Endodermal cell (in vitro differentiated cells): ENCODE data around the gene CLHC1. TPM values are rescaled to one million over a fixed set of nuclear protein-coding genes. Genes with fewer than 3 reads are reported as not detected.

Experiments used
- DNase-seq: peaks from one replicate; pipeline ENCODE4 v3.0.0-alpha.2; 2017
- H3K27ac ChIP-seq: 2 replicates; pipeline ENCODE4 v1.5.1; 2013; ENCODE audit warnings: mild to moderate bottlenecking, low read depth, low read length, moderate library complexity
- H3K27me3 ChIP-seq: 2 replicates; pipeline ENCODE4 v1.6.1; 2013; ENCODE audit warnings: mild to moderate bottlenecking, low read length, moderate library complexity; ENCODE audit not compliant: insufficient read depth, control insufficient read depth, poor library complexity, severe bottlenecking
- H3K36me3 ChIP-seq: 2 replicates; pipeline ENCODE4 v1.7.0; 2013; ENCODE audit warnings: mild to moderate bottlenecking, low read length, moderate library complexity; ENCODE audit not compliant: control insufficient read depth, insufficient read depth
- H3K4me1 ChIP-seq: one replicate; pipeline ENCODE4 v1.7.0; 2013; ENCODE audit warnings: low read length; ENCODE audit not compliant: control insufficient read depth, insufficient read depth
- H3K4me3 ChIP-seq: 2 replicates; pipeline ENCODE4 v1.5.1; 2013; ENCODE audit warnings: mild to moderate bottlenecking, low read length, moderate library complexity
- H3K9ac ChIP-seq: 2 replicates; pipeline ENCODE4 v1.6.1; 2013; ENCODE audit warnings: mild to moderate bottlenecking, low read length, moderate library complexity; ENCODE audit not compliant: poor library complexity, severe bottlenecking; ENCODE audit errors: extremely low read depth
- H3K9me3 ChIP-seq: 2 replicates; pipeline ENCODE4 v1.6.1; 2013; ENCODE audit warnings: mild to moderate bottlenecking, low read length, moderate library complexity; ENCODE audit not compliant: control insufficient read depth
- H3K27ac Mint-ChIP-seq: 2 replicates; pipeline ENCODE4 v1.8.0; 2020; ENCODE audit warnings: mixed read lengths
- H3K27me3 Mint-ChIP-seq: 2 replicates; pipeline ENCODE4 v1.8.0; 2021; ENCODE audit warnings: mild to moderate bottlenecking, mixed read lengths; ENCODE audit not compliant: insufficient read depth
- H3K36me3 Mint-ChIP-seq: 2 replicates; pipeline ENCODE4 v1.8.0; 2020; ENCODE audit warnings: low read depth, mixed read lengths
- H3K4me1 Mint-ChIP-seq: 2 replicates; pipeline ENCODE4 v1.8.0; 2020; ENCODE audit warnings: mixed read lengths
- H3K4me3 Mint-ChIP-seq: 2 replicates; pipeline ENCODE4 v1.8.0; 2020; ENCODE audit warnings: mild to moderate bottlenecking, moderate library complexity, mixed read lengths
- H3K9me3 Mint-ChIP-seq: 2 replicates; pipeline ENCODE4 v1.8.0; 2020; ENCODE audit warnings: mild to moderate bottlenecking, mixed read lengths
- CTCF ChIP-seq: fragments of 200-600 bp; sonication (generic); conservative IDR thresholded peaks from 2 replicates; pipeline ENCODE4 v1.5.0; 2021; ENCODE audit warnings: antibody characterized with exemption, mild to moderate bottlenecking
- WGBS, 2 experiments: methylation state at CpG; one replicate each; pipeline versions ENCODE4 v1.1.5 to v1.1.7; 2013; ENCODE audit warnings: missing lambda C conversion rate in 2 of 2, mixed read lengths in 1 of 2; ENCODE audit not compliant: insufficient coverage in 1 of 2, insufficient read length in 1 of 2; 5-methylcytosine and 5-hydroxymethylcytosine counted together
- total RNA-seq, 2 donors: library from RNA; stranded (reverse); fragmentation: NEBNext Ultra II Directional in 1 of 2; extraction: Animal tissue kit (Norgen Biotek cat#: 25700) in 1 of 2; gene quantifications; 2 replicates in 1 of 2; 3 replicates in 1 of 2; pipeline ENCODE4 v1.2.1, GENCODE V29; 2021

Gene CLHC1
- total RNA-seq, 2 donors from 2014 or later: 15.4 to 17.9 TPM

DNA sequence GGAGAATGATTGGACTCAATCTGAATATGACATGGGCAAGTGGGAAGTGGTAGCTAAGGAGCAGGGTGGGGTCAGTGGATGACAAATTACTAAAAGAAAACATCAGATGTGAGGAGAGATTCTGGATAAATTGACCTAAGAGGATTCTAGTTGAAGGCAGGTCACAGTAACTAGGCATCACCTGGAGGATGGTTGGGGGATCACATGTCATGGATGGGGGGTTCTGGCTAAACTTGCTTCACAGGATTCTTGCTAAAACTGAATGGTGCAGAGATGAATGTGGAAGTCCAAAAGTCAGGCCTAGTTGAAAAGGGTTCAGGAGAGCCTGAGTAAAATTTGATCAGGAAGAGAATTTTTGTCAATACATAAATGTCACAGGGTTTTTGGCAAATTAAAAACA lies 18.3 kb downstream of the CLHC1 start:
- no peak for DNase-seq
- Histone ChIP-seq H3K4me1 (no peaks in the 10 kb centered on the region), H3K4me3 (no peak overlapping the region), H3K9ac (no peak overlapping the region), H3K27me3 (no peaks in the 10 kb centered on the region), H3K9me3 (no peaks in the 10 kb centered on the region), H3K27ac (no peak overlapping the region), H3K36me3 (peaks cover 4% of the 10 kb centered on the region)
- peak; percentile 34 for TF ChIP-seq CTCF
- Mint-ChIP-seq H3K4me3 (no peak overlapping the region), H3K9me3 (no peaks in the 10 kb centered on the region), H3K4me1 (no peaks in the 10 kb centered on the region), H3K27ac (no peak overlapping the region), H3K36me3 (peaks cover 2% of the 10 kb centered on the region), H3K27me3 (no peaks in the 10 kb centered on the region)

- peaks cover 38% of the 10 kb centered on the region for H3K9me3 Mint-ChIP-seq
- DNase-seq: no peak
- H3K4me1 ChIP-seq: no peaks in the 10 kb centered on the region
- no peak overlapping the region for H3K27ac Mint-ChIP-seq
- no peak overlapping the region for H3K4me3 ChIP-seq
- no peak for TF ChIP-seq CTCF
- no peaks in the 10 kb centered on the region for H3K27me3 ChIP-seq
- H3K9ac ChIP-seq: no peak overlapping the region
- peaks cover 41% of the 10 kb centered on the region for H3K36me3 ChIP-seq
- no peaks in the 10 kb centered on the region for H3K27me3 Mint-ChIP-seq
- H3K27ac ChIP-seq: no peak overlapping the region
- 89 to 100% methylated on average over 1 to 2 of the region's 2 CpGs for WGBS, 2 experiments
- peaks cover 26% of the 10 kb centered on the region for H3K9me3 ChIP-seq
- no peaks in the 10 kb centered on the region for H3K4me1 Mint-ChIP-seq
- H3K4me3 Mint-ChIP-seq: no peak overlapping the region
- H3K36me3 Mint-ChIP-seq: peaks cover 48% of the 10 kb centered on the region
These were observed 27.1 kb downstream of the CLHC1 start for GRCh38 chr2:55204950-55205349.

DNA sequence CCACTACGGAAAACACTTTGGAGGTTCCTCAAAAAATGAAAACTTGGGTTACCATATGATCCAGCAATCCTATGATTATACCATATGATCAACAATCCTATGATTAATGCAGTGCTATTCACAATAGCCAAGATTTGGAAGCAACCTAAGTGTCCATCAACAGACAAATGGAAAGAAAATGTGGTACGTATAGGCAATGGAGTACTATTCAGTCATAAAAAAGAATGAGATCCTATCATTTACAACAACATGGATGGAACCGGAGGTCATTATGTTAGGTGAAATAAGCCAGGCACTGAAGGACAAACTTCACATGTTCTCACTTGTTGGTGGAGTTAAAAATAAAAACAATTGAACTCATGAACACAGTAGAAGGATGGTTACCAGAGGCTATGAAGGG lies 27.6 kb downstream of the CLHC1 start:
- Mint-ChIP-seq H3K36me3 (peaks cover 51% of the 10 kb centered on the region), H3K27me3 (no peaks in the 10 kb centered on the region), H3K9me3 (peaks cover 38% of the 10 kb centered on the region), H3K4me1 (no peaks in the 10 kb centered on the region), H3K4me3 (no peak overlapping the region), H3K27ac (no peak overlapping the region)
- Histone ChIP-seq H3K27ac (no peak overlapping the region), H3K9me3 (peaks cover 26% of the 10 kb centered on the region), H3K4me1 (no peaks in the 10 kb centered on the region), H3K9ac (no peak overlapping the region), H3K4me3 (no peak overlapping the region), H3K36me3 (peaks cover 41% of the 10 kb centered on the region), H3K27me3 (no peaks in the 10 kb centered on the region)
- TF ChIP-seq CTCF: no peak
- WGBS, 2 experiments: 100% methylated on average over 3 of the region's 3 CpGs
- DNase-seq: no peak
